HG03196 (cell line): ENCODE data around the gene TUFT1.
A peak's percentile ranks its signal among the peaks of the same experiment; 100 is the strongest.

Experiments used
- ATAC-seq: cut with Tn5 transposase; IDR thresholded peaks from one replicate; pipeline ENCODE4 v1.9.1; 2021; ENCODE audit not compliant: unreplicated experiment

TUFT1 gene, protein sequence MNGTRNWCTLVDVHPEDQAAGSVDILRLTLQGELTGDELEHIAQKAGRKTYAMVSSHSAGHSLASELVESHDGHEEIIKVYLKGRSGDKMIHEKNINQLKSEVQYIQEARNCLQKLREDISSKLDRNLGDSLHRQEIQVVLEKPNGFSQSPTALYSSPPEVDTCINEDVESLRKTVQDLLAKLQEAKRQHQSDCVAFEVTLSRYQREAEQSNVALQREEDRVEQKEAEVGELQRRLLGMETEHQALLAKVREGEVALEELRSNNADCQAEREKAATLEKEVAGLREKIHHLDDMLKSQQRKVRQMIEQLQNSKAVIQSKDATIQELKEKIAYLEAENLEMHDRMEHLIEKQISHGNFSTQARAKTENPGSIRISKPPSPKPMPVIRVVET

DNA sequence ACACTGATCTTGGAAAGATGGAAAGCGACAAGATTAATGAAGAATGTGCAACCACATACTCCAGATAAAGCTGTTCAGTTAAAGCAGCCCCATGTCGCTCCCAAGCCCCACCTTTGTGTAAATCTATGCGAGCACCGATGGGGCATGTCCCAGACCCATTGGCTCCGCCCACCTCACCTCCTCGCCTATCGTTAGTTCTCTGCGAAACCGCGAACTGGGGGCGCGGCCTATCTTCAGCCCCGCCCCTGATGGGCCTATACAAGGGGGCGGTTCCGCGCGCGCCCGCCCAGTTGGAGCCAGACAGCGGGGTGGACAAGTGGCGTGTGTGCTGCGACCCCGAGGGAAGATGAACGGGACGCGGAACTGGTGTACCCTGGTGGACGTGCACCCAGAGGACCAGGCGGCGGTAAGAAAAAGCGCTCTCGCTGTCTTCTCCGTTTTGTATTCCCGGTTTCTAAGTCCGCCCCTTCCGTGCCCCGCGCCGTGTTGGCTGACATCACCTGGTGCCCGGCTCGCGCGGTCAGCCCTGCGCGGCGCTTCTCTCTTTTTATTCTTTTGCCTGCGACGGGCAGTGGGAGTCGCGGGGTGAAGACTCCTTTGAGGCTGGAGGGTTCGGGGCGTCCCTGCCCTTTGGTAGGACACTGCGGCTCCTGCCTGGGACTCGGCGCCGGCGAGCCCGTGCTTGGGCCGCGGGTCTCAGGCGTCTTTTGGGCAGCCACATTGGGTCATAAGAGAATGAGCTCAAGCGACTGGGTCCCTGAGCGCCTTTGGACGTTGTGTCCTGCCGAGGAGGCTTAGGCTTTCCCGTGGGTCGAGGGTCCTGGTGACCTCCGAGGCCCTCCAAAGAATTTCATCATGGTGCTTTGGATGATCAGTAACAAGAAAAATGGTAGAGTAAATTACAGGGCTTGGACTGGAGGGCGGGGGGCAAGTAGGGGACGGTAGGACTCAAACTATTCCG, at the start of gene TUFT1:
TSS of gene TUFT1 (plus strand) at position 289 of the 961 bp plus-strand sequence. CDS start at position 347, 58 bp downstream.
- peak; percentile 76 for ATAC-seq

DNA sequence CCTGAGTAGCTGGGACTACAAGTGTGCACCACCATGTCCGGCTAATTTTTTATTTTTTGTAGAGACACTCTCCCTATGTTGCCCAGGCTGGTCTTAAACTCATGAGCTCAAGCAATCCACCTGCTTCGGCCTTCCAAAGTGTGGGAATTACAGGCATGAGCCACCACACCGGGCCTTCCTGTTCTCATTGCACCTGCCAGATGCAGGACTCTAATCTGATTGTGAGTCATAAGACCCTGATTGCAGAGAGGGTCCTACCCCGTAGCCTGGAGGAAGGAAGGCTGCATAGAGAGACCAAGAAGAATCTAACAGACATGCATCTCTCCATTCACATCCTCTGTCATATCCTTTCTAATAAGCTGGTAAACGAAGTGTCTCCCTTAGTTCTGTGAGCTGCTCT, 48.5 kb upstream of the TUFT1 start:
- no peak for ATAC-seq

DNA sequence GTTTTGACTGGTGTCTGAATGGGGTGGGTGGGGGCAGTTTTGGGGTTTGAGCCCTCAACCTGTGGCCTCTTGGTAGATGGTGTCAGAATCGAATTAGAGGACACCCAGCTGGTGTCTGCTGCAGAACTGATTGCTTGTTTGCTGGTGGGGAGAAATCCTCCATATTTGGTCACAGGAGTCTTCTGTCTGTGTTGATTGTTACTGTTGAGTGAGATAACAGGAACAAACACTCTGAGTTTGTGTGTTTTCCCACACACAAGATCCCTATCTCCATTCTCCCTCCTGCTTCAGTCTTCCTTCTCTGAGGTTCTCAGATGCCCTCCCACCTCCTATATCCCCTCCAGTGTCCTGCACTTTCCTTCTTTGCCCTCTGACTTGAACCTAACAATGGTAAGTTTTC, 48.0 kb upstream of the TUFT1 start:
- no peak for ATAC-seq

DNA sequence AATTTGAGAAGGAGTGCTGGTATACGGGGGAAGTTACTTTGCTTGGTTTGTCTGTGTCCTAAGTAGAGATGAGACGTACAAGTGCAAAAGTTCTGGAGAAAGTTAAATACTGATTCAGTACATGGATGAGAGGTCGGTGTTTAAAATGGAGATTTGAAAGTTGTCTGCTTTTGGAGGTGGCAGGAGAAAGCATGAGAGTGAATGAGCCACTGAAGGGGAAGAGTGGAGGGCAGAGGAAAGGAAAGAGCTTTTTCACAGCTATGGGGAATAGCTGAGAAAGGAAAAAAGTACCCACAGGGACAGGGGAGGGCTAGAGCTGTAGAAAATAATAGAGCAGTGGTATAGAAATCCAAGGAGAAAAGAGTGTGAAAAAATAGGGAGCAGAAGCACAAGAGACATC, 47.1 kb upstream of the TUFT1 start:
- ATAC-seq = no peak

DNA sequence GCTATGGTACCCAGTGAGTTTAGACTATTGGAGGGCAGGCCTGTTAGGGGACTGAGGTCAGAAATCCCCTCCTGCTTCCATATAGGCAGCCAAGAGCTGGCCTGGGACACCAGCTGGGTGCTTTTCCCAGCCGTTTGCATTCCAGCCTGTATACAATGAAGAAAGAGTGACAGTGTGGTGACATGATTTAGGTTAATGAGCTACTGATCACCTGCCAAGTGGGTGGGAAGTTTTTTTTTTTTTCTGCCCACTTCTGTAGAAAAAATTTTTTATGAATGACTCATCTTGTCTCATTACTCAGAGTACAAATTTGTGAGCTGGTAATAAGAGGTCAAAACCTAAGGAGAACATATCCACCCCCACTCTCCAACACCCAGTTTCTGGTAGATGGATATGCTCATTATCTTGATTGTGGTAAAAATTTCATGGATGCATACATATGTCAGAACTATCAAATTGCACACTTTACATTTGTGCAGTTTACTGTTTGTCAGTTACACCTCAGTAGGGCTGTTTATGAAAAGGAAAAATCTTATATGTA, 45.3 kb upstream of the TUFT1 start:
- ATAC-seq = peak; percentile 69

DNA sequence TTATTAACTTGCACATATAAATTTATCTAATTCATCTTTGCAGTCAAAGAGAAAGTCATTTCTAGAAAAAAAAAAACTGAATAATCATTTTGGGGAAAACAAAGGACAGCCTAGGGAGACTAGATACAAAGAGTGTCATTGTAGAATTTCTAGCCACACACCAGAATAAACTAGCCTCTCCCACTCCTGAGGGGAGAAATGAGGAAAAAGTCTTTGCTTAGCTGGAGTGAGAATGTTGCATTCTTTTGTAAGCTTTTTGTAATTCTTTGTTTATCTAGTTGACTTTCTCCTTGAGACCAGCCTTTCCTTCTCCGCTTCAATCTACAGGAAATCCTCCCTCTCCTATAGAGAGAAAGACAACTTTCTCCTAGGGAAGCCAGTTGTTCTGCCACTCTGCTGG, 44.8 kb upstream of the TUFT1 start:
- no peak for ATAC-seq

DNA sequence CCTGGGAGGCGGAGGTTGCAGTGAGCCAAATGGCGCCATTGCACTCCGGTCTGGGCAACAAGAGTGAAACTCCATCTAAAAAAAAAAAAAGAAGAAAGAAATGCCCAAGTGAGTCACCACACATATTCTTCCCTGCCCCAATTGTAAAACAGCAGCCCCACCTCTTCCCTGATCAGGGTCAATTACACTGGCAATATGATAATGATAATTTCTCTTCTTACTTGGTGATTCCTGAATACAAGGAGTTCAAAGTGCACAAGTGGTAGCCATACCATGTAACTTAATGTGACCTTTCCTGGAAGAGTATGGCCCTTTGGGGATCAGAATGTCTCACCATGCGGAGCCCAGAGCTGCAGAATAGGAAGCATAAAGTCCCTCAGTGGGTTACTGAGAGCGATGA, 40.7 kb upstream of the TUFT1 start:
- ATAC-seq = no peak

DNA sequence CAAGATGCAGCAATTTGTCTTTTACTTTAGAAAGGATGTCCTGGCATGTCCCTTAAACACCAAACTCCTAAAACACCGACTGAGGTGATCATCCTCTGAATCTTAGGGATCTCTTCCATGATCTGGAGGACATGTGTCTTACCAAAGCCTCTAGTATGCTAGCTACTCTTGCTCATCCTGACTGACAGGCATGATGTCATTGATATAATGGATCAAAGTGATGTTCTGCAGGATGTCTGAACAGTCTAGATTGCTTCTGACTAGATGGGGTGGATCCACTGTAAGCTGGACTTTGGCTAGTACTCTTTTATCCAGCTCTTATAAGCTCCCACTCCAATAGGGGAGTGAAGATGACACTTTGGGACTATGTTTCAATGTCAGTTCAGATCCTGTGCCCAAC, 40.2 kb upstream of the TUFT1 start:
- no peak for ATAC-seq

DNA sequence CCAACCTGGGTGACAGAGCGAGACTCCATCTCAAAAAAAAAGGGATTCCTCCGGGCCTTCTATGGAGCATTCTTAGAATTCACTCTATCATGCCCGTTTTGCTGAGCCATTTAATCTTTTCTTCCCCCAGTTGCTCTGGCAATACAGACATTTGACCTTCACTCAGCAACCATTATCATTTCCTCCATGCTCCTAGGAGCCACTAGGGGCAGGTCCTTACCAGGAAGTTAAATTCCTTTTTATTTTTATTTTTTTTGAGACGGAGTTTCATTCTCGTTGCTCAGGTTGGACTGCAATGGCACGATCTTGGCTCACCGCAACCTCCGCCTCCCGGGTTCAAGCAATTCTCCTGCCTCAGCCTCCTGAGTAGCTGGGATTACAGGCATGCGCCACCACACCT, 38.6 kb upstream of the TUFT1 start:
- no peak for ATAC-seq

DNA sequence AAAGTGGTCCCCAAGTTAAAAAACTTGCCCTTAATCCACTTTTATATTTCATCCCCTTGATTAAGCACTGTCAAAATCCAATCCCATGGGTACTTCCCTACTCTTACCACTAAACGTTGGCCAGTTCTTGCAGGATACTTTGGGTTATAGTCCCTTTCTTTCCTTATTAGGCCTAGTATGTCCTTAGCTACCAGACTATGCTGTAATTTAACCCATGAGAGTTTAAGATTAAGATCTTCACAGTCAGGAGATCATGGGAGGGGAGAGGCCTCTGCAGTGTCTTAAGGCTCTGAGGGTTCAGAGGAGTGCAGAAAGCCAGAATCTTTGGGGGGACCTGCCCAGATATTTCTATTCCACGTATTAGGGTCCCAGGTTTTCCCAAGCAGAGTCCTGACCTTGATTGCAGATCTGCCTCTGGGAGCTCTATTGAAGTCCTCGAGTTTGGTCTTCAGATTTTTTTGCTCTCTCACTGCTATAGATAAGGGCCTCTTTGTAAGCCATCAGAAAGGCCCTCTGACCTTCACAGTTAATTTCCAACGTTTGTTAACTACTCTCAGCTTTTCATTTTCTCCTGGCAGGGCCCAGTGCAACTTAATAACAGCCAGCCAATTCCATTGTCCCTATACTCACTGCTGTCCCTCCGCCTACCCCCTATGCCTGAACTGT, 37.9 kb upstream of the TUFT1 start:
- no peak for ATAC-seq

DNA sequence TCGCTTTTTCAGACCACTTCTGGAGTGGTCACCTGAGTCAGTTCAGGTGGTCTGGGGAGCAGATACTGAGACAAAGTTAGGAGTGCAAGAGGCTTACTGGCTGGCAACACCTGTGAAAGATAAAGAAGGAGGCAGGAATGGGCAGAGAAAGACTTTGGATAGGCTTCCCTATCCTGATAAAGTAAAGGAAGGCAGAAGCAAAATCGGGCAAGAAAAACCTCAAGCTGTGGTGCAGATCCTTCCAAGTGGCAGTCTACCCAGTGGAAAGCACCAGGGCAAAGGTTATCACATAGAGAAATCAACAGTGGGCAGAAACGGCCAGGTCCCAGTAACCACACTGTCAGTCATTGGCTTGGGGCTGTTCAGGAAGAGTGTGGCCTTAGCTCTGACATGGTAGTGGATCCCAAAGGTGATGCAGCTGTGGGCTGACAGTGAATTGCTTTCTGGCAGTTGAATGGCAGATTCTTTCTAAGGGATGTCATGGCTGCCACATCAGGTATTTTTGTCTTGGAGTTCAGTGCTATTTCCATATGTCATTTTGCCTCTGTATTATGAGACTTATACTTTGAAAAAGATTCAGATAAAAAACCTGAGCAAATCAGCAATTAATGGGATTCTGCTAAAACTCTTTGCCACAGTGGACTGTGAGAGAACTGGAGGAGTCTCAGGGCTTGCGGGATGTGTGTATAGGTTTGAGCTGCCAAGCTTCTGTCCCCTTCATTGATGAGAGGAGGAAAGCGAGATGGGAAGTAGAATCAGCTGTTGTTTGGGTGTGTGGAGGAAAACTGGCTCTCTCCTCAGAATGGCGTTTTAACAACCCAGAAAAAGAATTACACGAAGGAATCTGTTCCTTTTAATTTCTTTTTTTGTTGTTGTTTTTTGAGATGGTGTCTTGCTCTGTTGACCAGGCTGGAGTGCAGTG, 37.0 kb upstream of the TUFT1 start:
- no peak for ATAC-seq

DNA sequence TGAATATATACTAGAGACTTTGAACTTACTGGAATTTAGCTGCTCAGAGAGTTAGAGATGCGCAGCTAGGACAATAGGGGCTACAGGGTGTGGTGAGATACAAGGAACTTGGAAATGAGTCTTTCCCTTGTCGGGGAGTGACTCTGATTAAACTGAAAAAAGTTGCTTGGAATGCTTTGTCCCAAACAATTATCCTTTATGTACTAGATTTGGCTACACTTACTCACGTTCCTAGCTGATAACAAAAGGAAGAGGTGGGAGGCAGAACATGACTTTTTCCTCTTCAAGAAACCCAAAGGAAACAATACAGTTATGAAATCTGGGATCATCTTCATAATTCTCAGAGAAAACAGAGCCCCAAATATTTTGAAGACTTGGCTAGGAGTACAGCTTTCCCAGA, 35.9 kb upstream of the TUFT1 start:
- ATAC-seq = no peak

DNA sequence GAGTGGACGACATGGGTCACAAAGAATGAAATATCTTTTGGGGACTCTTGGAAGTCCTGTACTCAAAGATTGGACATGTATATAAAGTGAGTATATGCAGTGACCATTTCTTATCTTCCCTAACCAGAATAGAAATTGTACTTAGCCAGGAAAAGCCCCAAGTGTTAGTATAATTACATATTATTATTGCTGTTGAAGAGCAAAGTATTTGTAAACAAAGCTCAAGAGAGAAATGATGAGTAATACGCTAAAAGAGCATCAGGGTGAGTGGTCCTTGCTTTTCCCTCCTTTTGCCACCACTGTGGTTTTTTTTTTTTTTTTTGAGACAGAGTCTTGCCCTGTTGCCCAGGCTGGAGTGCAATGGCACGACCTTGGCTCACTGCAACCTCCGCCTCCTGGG, 35.4 kb upstream of the TUFT1 start:
- ATAC-seq = no peak

DNA sequence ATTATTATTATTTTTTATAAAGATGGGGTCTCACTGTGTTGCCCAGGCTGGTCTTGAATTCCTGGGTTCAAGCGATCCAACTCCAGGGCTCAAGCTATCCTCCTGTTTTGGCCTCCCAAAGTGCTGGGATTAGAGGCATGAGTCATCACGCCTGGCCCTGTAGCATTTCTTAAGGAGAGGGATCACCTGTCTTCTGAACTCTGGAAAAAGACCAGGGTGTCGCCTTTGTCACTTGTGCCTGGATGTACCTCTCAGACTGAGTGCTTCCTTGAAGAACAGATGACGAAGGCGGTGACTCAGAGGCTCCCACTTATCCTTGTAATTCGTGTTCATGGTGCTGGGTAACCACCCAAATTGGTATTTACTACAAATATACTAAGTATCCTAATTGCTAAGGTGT, 31.3 kb upstream of the TUFT1 start:
- ATAC-seq = no peak

DNA sequence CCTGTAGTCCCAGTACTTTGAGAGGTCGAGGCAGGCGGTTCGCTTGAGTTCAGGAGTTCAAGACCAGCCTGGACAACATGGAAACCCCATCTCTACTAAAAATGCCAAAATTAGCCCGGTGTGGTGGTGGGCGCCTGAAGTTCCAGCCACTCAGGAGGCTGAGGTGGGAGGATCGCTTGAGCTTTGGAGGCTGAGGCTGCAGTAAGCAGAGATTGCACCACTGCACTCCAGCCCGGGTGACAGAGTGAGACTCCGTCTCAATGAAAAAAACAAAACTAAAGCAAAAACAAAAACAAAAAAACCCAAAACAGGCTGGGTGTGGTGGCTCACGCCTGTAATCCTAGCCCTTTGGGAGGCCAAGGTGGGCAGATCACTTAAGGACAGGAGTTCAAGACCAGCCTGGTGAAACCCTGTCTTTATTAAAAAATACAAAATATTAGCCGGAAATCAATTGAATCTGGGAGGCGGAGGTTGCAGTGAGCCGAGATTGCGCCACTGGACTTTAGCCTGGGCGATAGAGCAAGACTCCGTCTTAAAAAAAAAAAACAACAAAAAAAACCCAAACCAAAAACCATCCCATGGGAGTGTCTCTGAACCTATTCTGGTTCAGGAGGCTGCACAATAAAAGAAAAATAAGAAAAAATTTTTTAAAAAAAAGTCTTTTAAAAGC, 30.6 kb upstream of the TUFT1 start:
- ATAC-seq = no peak

DNA sequence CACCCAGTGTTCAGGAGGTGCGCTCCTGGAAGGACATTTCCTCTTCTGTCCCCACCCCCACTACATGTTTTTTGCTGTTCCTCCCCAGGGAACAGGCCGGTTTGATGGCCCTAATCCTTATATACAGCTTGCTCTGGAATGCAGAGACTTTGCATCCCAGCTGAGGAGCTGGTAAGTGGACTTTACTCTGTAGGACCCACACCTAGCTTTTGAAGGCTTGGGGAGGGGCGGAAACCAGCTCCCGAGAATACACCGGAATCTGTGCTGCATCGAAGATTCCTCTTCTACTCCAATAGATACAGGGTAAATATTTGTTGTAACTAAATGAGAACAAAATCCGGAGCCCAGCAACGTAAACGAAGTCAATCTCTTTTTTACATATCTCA, 30.1 kb upstream of the TUFT1 start:
- ATAC-seq = no peak

DNA sequence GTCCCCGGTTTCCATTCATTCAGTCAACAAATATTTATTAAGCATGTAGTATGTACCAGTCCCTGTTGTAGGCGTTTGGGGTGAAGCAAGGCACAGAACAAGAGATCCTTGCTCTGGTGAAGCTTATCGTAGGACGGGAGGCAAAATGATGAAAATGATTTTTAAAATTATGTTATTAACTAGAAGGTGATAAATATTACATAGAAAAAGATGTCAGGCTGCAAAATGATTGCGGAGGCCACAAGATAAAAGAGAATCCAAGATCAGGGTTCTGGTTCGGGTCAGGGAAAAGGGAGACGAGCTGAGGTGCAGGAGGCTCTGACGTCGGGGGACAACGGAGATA, 29.5 kb upstream of the TUFT1 start:
- ATAC-seq = no peak

DNA sequence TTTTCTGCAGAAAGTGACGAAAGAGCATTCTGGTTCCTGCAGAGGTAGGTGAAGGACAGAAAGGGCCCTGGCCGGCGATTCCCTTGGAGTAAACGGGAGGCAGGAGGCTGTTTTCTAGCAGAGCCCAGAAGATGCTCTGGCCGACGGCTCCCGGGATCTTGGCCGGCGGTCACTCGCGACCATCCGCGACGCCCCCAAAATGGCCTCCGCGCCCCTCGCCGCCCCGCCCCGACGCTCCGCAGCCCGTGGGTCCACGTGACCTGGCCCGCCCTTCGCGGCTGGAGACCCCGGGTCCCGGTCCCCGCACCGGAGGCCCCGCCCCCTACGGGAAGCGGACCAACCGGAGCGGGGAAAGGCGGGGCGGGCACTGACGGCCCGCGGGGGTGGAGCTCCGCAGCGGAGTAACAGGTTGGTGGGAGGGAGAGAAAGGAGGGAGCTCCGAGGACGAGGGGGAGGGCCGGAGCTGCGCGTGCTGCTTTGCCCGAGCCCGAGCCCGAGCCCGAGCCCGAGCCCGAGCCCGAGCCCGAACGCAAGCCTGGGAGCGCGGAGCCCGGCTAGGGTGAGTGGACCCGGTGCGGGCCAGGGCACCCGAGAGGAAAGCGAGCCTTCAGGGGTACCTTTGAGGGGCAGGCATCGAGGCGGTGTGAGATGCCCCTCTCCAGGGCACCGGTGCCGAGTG, 29.0 kb upstream of the TUFT1 start, which contains the start of gene CGN:
TSS of gene CGN (plus strand) at position 431 of the 679 bp plus-strand sequence. CDS start 7,133 bp downstream, outside the sequence.
- peak; percentile 85 for ATAC-seq

DNA sequence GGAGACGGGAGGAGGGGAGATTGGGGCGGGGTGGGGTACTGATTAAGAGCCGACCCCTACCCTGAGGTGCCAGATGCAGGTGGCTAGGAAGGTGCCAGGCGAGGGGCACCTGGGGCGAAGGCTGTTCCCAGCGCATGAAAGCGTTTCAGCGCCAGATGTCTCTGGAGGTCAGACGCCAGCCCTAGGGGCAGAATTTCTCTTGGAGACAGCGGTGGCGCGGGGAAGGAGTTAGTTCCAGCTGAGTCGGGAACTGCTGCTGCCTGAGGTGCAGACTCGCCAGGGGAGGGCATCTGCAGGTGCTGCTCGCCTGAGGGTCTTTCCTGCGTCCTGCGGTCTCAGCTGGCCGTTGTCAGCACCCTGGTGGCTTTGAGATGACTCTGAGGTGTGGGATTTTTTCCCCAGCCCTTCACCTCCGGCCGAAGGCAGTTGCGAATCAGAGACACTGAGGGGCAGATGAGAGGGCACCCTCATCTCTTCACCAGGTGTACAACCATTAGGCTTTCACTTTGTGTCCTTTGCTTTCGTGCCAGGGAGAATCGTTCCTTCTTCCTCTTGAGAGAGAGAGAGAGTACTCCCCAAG, 28.4 kb upstream of the TUFT1 start:
- peak; percentile 17 for ATAC-seq
